Measurements from ENCODE around the gene PI16.

PI16 gene

GRCh38 chr6:36958775-36959554 is 4.4 kb downstream of the PI16 start:
- DNase-seq = no peak

DNA sequence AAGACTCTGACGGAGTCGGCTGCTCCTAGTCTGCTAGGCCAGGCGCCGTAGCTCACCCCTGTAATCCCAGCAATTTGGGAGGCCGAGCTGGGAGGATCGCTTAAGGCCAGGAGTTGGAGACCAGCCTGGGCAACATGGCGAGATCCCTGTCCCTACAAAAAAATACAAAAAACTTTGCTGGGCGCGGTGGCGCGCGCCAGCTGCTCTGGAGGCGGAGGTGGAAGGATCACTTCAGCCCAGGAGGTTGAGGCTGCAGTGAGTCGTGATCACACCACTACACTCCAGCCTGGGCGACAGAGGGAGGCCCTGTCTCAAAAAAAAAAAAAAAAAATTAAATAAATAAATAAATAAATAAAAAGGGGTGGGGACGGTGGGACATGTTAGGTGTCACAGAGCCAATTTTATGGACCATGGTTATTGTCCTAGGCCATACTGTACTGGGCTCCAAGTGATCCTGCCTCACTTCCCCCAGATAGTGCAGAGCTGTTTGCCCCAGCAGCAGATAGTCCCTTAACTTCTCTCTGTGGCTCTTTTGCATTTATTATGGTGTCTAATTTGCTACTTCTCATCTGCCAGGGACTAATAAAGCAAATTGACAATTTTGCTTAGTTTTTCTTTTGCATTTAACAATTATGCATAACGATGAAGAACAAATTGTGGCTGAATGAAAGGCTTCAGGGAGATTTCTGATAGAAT is 5.2 kb downstream of the PI16 start:
- no peak for DNase-seq

DNA sequence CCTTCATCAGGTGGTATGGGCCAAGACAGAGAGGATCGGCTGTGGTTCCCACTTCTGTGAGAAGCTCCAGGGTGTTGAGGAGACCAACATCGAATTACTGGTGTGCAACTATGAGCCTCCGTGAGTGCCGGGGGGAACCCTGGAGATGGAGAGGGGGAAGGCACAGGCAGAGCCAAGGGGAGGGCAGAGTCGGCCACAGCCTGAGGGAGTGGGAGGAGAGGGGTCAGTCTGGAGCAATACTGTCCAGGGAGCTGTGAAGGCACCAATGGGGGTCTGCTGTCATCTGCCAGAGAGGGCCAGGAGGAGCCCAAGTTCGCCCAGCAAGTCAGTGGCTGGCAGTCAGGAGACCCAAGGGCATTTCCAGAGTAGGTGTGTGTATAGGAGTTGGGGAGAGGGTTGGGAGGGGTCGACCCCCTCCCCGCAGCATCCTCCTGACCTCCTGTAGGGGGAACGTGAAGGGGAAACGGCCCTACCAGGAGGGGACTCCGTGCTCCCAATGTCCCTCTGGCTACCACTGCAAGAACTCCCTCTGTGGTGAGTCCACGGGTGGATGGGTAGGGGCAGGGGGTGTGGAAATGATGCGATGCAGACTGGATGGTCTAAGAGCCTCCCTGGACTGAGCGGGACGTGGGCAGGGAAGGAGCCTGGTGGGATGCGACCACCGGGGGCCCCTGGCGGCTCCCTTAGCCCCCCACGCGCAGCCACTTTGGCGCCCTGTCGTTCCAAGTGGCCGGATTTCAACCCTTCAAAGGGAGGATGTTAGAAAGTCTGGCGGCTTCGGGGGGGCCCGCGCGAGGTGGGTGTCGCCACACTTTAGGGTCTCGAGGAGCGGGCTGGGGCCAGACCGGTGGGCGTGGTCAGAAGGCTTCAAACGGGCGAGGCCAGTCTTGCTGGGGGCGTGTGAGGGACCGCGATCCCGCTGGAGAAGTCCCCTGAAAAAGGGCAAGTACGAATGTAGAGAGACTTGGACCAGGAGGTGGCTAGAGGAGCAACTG is 7.2 kb downstream of the PI16 start:
- DNase-seq = no peak

DNA sequence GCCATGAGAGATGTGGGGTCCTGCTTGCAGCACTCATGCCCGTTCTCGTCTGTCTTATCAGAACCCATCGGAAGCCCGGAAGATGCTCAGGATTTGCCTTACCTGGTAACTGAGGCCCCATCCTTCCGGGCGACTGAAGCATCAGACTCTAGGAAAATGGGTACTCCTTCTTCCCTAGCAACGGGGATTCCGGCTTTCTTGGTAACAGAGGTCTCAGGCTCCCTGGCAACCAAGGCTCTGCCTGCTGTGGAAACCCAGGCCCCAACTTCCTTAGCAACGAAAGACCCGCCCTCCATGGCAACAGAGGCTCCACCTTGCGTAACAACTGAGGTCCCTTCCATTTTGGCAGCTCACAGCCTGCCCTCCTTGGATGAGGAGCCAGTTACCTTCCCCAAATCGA is 8.3 kb downstream of the PI16 start:
- DNase-seq = peak; percentile 91

DNA sequence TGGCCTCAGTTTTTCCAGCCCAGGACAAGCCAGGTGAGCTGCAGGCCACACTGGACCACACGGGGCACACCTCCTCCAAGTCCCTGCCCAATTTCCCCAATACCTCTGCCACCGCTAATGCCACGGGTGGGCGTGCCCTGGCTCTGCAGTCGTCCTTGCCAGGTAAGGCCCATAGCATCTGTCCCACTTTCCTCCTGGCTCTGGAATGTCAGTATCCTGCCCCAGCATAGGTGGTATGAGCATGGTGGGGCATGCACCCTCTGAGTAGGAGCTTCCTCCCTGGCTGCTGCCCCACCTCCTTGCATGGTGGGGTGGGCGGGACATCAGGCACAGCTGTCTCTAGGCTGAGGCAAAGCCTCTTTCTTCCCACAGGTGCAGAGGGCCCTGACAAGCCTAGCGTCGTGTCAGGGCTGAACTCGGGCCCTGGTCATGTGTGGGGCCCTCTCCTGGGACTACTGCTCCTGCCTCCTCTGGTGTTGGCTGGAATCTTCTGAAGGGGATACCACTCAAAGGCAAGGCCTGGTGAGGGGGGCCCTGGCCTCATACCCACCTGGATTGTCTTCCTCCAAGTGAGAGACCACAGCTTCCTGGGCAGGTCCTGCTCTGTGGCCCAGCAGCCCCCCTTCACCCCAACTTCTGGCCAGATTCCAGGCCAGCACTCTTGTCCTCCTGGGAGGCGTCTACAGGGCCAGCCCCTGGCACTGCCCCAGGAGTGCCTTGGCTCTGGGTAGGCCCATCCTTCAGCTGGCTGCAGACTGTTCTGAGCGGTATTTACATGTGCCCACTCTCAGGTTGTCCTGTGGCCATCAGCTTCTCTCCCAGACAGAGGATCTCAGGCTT is 9.1 kb downstream of the PI16 start:
- DNase-seq = peak; percentile 68

- DNase-seq = no peak
These were observed 9.8 kb downstream of the PI16 start for GRCh38 chr6:36964349-36964748.

DNA sequence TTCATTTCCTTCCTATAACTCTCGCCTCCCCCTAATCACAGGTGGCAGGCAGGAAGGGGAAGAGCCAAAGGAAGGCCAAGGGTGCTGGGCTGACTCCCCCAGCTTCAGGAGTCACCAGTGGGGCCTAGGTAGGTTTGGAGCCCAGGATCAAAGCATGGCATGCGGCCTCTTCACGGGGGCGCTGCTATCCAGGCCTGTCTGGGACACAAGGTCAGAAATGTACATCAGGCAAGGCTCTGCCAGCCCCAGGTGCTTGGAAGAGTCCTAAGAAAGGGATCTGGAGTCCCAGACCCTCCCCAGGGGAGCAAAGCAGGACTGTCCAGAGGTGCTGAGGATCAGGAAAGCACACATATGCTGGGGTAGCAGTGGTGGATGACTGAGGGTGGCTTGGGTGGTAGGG is 10.4 kb downstream of the PI16 start:
- no peak for DNase-seq

- no peak for DNase-seq
These were observed 12.8 kb downstream of the PI16 start for GRCh38 chr6:36967301-36967700.

- no peak for DNase-seq
These were observed 13.2 kb downstream of the PI16 start for GRCh38 chr6:36967757-36968156.

GRCh38 chr6:36968266-36968977 is 13.9 kb downstream of the PI16 start:
- no peak for DNase-seq

- no peak for DNase-seq
These were observed 14.7 kb downstream of the PI16 start for GRCh38 chr6:36969240-36969691.

DNA sequence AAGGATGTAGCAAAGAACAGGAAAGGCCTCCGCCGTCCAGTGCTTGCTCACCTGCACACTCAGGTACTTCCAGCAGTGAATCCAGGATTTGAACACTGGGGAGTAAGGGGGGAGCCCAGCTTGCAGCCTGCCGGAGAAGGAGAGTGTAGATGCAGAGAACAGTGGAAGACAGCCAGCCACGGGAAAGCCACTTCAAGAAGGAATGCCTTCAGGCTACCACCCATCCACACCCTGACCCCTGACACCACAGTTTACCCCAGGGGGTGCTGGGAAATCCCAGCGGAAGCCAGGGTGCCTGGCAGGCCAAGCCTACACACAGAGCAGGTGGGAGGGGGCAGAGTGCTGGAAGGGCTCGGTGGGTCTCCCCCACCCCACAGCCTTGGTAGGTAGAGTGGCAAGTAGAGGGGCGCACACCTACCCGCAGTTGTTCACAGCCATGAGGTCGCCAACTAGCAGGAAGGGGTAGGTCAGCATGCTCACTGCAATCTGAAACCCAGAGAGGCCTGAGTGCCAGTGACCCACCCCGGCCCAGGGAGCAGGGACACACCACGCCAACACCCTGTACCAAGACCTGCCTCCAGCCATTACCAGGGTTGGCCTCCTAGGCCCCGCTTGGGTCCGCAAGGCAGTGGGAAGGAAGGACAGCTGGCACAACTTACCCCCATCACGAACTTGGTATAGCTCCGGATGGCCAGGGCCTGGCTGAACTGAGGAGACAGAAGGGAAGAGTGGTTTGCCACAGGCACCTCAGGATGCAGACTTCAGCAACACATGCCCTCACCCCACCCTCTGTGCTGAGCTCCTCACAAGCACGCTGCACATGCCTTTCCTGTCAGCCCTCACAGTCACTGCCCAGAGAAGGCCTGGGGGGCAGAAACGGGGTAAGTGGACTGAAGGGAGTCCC is 15.7 kb downstream of the PI16 start:
- no peak for DNase-seq

- no peak for DNase-seq
These were observed 16.6 kb downstream of the PI16 start for GRCh38 chr6:36970892-36971842.

GRCh38 chr6:36971921-36972673 is 17.6 kb downstream of the PI16 start:
- no peak for DNase-seq

- no peak for DNase-seq
These were observed 18.7 kb downstream of the PI16 start for GRCh38 chr6:36973190-36973589.

GRCh38 chr6:36973647-36974046 is 19.1 kb downstream of the PI16 start:
- DNase-seq = no peak

- DNase-seq = no peak
These were observed 20.9 kb downstream of the PI16 start for GRCh38 chr6:36975231-36976006.

GRCh38 chr6:36976007-36976264 is 21.4 kb downstream of the PI16 start:
- no peak for DNase-seq
